Activated T-cell treated with anti-CD3 and anti-CD28 coated beads, Interleukin-2, amount 50 U/mL, for 72 hours (primary cell): ENCODE data around the gene OR5D16. TPM values are rescaled to one million over a fixed set of nuclear protein-coding genes. Genes with fewer than 3 reads are reported as not detected.
"Not testable (repeated sequence)": the region's sequence is repeated elsewhere in the genome, so short reads cannot be mapped to it uniquely, and the experiment has no call there.

Experiments
- ATAC-seq, 2 donors: fragments of 150-1000 bp; cut with Tn5 transposase; replicated peaks in 1 of 2; 2 replicates each; pipeline ENCODE4 v1.10.0; 2021; ENCODE audit warnings: moderate library complexity in 2 of 2, mild to moderate bottlenecking in 1 of 2
- DNase-seq, 2 donors: peaks; one replicate each; pipeline ENCODE4 v3.0.0; 2021 to 2022; ENCODE audit warnings: mixed read lengths in 1 of 2
- H3K27ac Mint-ChIP-seq: one replicate; pipeline ENCODE4 v1.8.0; 2022; ENCODE audit warnings: mild to moderate bottlenecking, moderate library complexity, mixed read lengths
- H3K27me3 Mint-ChIP-seq: one replicate; pipeline ENCODE4 v1.8.0; 2022; ENCODE audit warnings: low read depth, mixed read lengths
- H3K36me3 Mint-ChIP-seq, 2 donors: one replicate each; pipeline ENCODE4 v1.8.0; 2022; ENCODE audit warnings: mixed read lengths in 2 of 2, mild to moderate bottlenecking in 1 of 2; ENCODE audit not compliant: insufficient read depth in 2 of 2
- H3K4me1 Mint-ChIP-seq: one replicate; pipeline ENCODE4 v1.8.0; 2022; ENCODE audit warnings: low read depth, mixed read lengths
- H3K4me3 Mint-ChIP-seq, 2 donors: one replicate each; pipeline ENCODE4 v1.8.0; 2022; ENCODE audit warnings: mild to moderate bottlenecking in 2 of 2, mixed read lengths in 2 of 2, moderate library complexity in 2 of 2
- H3K9me3 Mint-ChIP-seq, 2 donors: one replicate each; pipeline ENCODE4 v1.8.0; 2022; ENCODE audit warnings: mixed read lengths in 2 of 2
- total RNA-seq, 2 donors: library from RNA; stranded (reverse); gene quantifications; one replicate each; pipeline ENCODE4 v1.2.3, GENCODE V29; 2022

OR5D16 gene
- total RNA-seq = not detected

DNA sequence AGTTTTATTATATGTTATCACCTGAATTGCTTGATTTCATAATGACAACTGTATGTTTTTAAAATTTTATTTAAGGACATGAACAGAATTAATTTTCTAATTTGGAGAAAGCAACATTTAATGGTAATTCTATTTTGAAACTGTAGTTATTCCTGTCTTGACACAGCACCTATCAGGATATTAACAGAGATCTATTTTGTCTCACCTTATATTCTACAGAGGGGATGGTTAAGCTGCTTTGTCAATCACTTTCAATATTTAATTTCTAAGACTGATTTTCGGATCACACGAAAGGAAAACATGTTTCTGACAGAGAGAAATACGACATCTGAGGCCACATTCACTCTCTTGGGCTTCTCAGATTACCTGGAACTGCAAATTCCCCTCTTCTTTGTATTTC, at the start of gene OR5D16:
Gene OR5D16, plus strand, starts transcription at position 301 of the 400 bp plus-strand sequence. Its CDS starts 0 bp downstream, at position 301.
- no peak for ATAC-seq
- Mint-ChIP-seq H3K36me3 (peaks cover 0 to 2% of the 10 kb centered on the region in 2 donors), H3K27ac (no peak within 1 kb of the TSS), H3K9me3 (peaks cover 6 to 11% of the 10 kb centered on the region in 2 donors), H3K4me1 (no peaks in the 10 kb centered on the region), H3K27me3 (no peaks in the 10 kb centered on the region), H3K4me3 (no peak within 1 kb of the TSS)
- no peak for DNase-seq

GRCh38 chr11:55791606-55792005, 46.9 kb upstream of the OR5D16 start:
- H3K27ac Mint-ChIP-seq = no peak overlapping the region
- H3K36me3 Mint-ChIP-seq = peaks cover 0 to 3% of the 10 kb centered on the region in 2 donors
- H3K4me1 Mint-ChIP-seq = no peaks in the 10 kb centered on the region
- no peaks in the 10 kb centered on the region for H3K27me3 Mint-ChIP-seq
- no peak overlapping the region for H3K4me3 Mint-ChIP-seq
- ATAC-seq (no peak), DNase-seq (no peak)
- peaks cover 11 to 22% of the 10 kb centered on the region in 2 donors for H3K9me3 Mint-ChIP-seq

GRCh38 chr11:55793321-55793720, 45.2 kb upstream of the OR5D16 start:
- no peak for DNase-seq
- ATAC-seq = no peak
- H3K4me1 Mint-ChIP-seq = no peaks in the 10 kb centered on the region
- no peak overlapping the region for H3K27ac Mint-ChIP-seq
- peaks cover 7 to 16% of the 10 kb centered on the region in 2 donors for H3K9me3 Mint-ChIP-seq
- no peaks in the 10 kb centered on the region for H3K27me3 Mint-ChIP-seq
- peaks cover 0 to 3% of the 10 kb centered on the region in 2 donors for H3K36me3 Mint-ChIP-seq
- H3K4me3 Mint-ChIP-seq = no peak overlapping the region

GRCh38 chr11:55795256-55795655, 43.3 kb upstream of the OR5D16 start, which contains the start of gene OR5D14:
TSS of gene OR5D14 (plus strand) at chr11:55795556. CDS start at chr11:55795556, 0 bp downstream.
- DNase-seq (no peak), ATAC-seq (no peak)
- Mint-ChIP-seq H3K36me3 (peaks cover 0 to 6% of the 10 kb centered on the region in 2 donors), H3K27me3 (no peaks in the 10 kb centered on the region), H3K9me3 (peaks cover 18 to 25% of the 10 kb centered on the region in 2 donors), H3K4me1 (no peaks in the 10 kb centered on the region), H3K27ac (no peak within 1 kb of the TSS), H3K4me3 (no peak within 1 kb of the TSS)

- Mint-ChIP-seq H3K4me1 (no peaks in the 10 kb centered on the region), H3K4me3 (no peak overlapping the region), H3K9me3 (peaks cover 14 to 22% of the 10 kb centered on the region in 2 donors), H3K27ac (no peak overlapping the region), H3K36me3 (peaks cover 2 to 4% of the 10 kb centered on the region in 2 donors), H3K27me3 (no peaks in the 10 kb centered on the region)
- DNase-seq (no peak), ATAC-seq (no peak)
These were observed 32.3 kb upstream of the OR5D16 start for GRCh38 chr11:55806248-55806647.

- ATAC-seq (no peak), DNase-seq (no peak)
- H3K4me1 Mint-ChIP-seq = no peaks in the 10 kb centered on the region
- H3K4me3 Mint-ChIP-seq = no peak within 1 kb of the TSS
- peaks cover 2 to 6% of the 10 kb centered on the region in 2 donors for H3K36me3 Mint-ChIP-seq
- peaks cover 15 to 17% of the 10 kb centered on the region in 2 donors for H3K9me3 Mint-ChIP-seq
- H3K27me3 Mint-ChIP-seq = no peaks in the 10 kb centered on the region
- H3K27ac Mint-ChIP-seq = no peak within 1 kb of the TSS
These were observed 27.5 kb upstream of the OR5D16 start, which contains the start of gene OR5L1 for GRCh38 chr11:55811067-55811466. TSS of gene OR5L1 (plus strand) at chr11:55811367. CDS start at chr11:55811467, 100 bp downstream.

GRCh38 chr11:55819330-55819729, 19.2 kb upstream of the OR5D16 start, which contains the start of gene OR5D18:
TSS of gene OR5D18 (plus strand) at chr11:55819630. CDS start at chr11:55819630, 0 bp downstream.
- no peak for ATAC-seq

DNA sequence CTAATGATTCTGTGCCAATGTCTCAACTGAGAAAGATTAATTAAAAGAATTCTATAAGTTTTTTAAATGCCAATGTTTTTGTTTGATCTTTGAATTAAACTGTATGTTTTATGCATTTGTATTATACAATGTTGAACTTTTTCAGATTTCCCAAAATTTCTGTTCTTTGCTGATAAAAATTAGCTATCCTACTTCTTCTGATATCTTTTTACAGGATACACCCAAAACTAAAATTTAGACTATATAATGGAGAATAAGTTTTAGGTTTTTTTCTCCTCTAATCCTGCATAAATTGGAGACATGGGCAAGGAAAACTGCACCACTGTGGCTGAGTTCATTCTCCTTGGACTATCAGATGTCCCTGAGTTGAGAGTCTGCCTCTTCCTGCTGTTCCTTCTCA, 11.6 kb upstream of the OR5D16 start, which contains the start of gene OR5L2:
Gene OR5L2, plus strand, starts transcription at position 301 of the 400 bp plus-strand sequence. Its CDS starts 0 bp downstream, at position 301.
- H3K27ac Mint-ChIP-seq = no peak within 1 kb of the TSS
- no peaks in the 10 kb centered on the region for H3K4me1 Mint-ChIP-seq
- no peak within 1 kb of the TSS for H3K4me3 Mint-ChIP-seq
- DNase-seq (no peak), ATAC-seq (no peak)
- peaks cover 8 to 11% of the 10 kb centered on the region in 2 donors for H3K9me3 Mint-ChIP-seq
- no peaks in the 10 kb centered on the region for H3K36me3 Mint-ChIP-seq
- H3K27me3 Mint-ChIP-seq = no peaks in the 10 kb centered on the region

More at GRCh38 chr11:55819330-55819729, 19.2 kb upstream of the OR5D16 start, which contains the start of gene OR5D18:
- no peaks in the 10 kb centered on the region for H3K4me1 Mint-ChIP-seq
- no peak within 1 kb of the TSS for H3K27ac Mint-ChIP-seq
- H3K9me3 Mint-ChIP-seq = peaks cover 12 to 17% of the 10 kb centered on the region in 2 donors
- no peak within 1 kb of the TSS for H3K4me3 Mint-ChIP-seq
- no peak for DNase-seq
- no peaks in the 10 kb centered on the region for H3K27me3 Mint-ChIP-seq
- peaks cover 0 to 4% of the 10 kb centered on the region in 2 donors for H3K36me3 Mint-ChIP-seq

DNA sequence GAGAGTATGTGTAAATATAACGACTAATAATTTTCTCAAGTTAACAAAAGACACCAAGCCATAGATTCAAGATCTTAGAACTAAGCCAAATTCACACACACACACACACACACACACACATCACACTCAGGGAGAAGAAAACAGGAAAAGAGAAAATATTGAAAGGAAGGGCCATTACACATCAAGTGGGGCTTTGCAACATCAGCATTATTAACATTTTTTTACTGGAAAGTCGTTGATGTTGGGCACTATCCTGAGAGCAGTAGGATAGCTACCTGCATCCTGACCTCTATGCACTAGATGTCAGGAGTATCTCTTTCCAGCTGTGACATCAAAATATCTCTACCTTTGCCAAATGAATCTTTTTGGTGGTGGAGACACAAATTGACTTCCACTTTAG, 8.9 kb downstream of the OR5D16 start:
- Mint-ChIP-seq H3K4me1 (no peaks in the 10 kb centered on the region), H3K27me3 (no peaks in the 10 kb centered on the region), H3K36me3 (no peaks in the 10 kb centered on the region), H3K9me3 (peaks cover 5 to 12% of the 10 kb centered on the region in 2 donors), H3K4me3 (no peak overlapping the region), H3K27ac (no peak overlapping the region)
- DNase-seq = no peak
- ATAC-seq = no peak

- H3K27me3 Mint-ChIP-seq = no peaks in the 10 kb centered on the region
- no peak overlapping the region for H3K27ac Mint-ChIP-seq
- H3K4me3 Mint-ChIP-seq = no peak overlapping the region
- H3K36me3 Mint-ChIP-seq = no peaks in the 10 kb centered on the region
- H3K4me1 Mint-ChIP-seq = no peaks in the 10 kb centered on the region
- ATAC-seq = no peak
- no peak for DNase-seq
- peaks cover 8 to 17% of the 10 kb centered on the region in 2 donors for H3K9me3 Mint-ChIP-seq
These were observed 10.5 kb downstream of the OR5D16 start for GRCh38 chr11:55849037-55849436.

GRCh38 chr11:55852141-55852540, 13.6 kb downstream of the OR5D16 start:
- Mint-ChIP-seq H3K4me3 (no peak overlapping the region), H3K36me3 (no peaks in the 10 kb centered on the region), H3K9me3 (peaks cover 12 to 21% of the 10 kb centered on the region in 2 donors), H3K27ac (no peak overlapping the region), H3K27me3 (no peaks in the 10 kb centered on the region), H3K4me1 (no peaks in the 10 kb centered on the region)
- DNase-seq = no peak
- no peak for ATAC-seq

DNA sequence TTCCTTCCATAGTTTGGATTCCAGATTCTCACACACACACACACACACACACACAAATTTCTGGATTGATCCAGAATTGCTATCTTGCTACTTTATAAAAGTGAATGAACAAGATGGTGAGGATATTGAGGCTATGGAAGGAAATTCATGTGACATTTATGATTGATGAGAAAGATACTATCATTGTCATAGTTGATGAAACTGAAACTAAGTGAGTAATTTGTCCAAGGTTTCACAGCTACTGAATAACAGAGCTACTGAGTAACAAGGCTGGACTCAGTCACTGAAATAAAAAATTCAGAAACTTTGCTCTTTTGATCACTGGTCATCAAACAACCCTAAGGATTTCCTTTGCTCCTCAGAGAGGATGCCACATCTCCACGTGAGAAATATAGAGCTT, 16.2 kb downstream of the OR5D16 start:
- DNase-seq (no peak), ATAC-seq (no peak)
- Mint-ChIP-seq H3K27ac (no peak overlapping the region), H3K4me1 (no peaks in the 10 kb centered on the region), H3K36me3 (peaks cover 0 to 3% of the 10 kb centered on the region in 2 donors), H3K27me3 (no peaks in the 10 kb centered on the region), H3K4me3 (no peak overlapping the region), H3K9me3 (peaks cover 11 to 16% of the 10 kb centered on the region in 2 donors)

GRCh38 chr11:55867354-55867753, 28.8 kb downstream of the OR5D16 start:
- not testable (repeated sequence) for ATAC-seq, H3K36me3 Mint-ChIP-seq, DNase-seq, H3K4me3 Mint-ChIP-seq, H3K4me1 Mint-ChIP-seq, H3K27me3 Mint-ChIP-seq, H3K9me3 Mint-ChIP-seq, H3K27ac Mint-ChIP-seq

GRCh38 chr11:55872731-55873130, 34.2 kb downstream of the OR5D16 start:
- H3K27me3 Mint-ChIP-seq, H3K4me1 Mint-ChIP-seq, H3K4me3 Mint-ChIP-seq, H3K36me3 Mint-ChIP-seq, H3K27ac Mint-ChIP-seq, H3K9me3 Mint-ChIP-seq, ATAC-seq, DNase-seq: not testable (repeated sequence)
